GM21360 (cell line): ENCODE measurements around the gene HNRNPUL1.
"Not testable (repeated sequence)": the region's sequence is repeated elsewhere in the genome, so short reads cannot be mapped to it uniquely, and the experiment has no call there.

ENCODE experiments used
- ATAC-seq: cut with Tn5 transposase; IDR thresholded peaks from one replicate; pipeline ENCODE4 v1.9.1; 2021; ENCODE audit warnings: mild to moderate bottlenecking, moderate library complexity; ENCODE audit not compliant: unreplicated experiment

HNRNPUL1 gene

GRCh38 chr19:41263850-41264580, at the start of gene HNRNPUL1:
TSS of gene HNRNPUL1 (plus strand) at chr19:41264372. CDS start at chr19:41264504, 132 bp downstream.
- ATAC-seq = peak; percentile 59

- ATAC-seq = no peak
Measured at GRCh38 chr19:41217741-41218140, 46.4 kb upstream of the HNRNPUL1 start.

DNA sequence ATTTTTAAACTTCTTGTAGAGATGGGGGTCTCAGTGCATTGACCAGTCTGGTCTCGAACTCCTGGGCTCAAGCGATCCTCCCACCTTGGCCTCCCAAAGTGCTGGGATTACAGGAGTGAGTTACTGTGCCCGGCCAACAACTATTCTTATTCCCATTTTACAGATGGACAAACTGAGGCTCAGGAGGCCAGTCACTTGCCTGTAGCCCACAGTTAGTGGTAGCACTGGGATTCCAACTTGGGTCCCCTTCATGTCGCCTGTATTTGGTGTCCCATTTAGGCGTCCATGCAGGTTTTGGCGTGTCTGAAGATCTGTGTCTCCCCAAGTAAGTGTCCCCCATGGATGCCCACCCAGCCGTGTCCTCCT, 45.9 kb upstream of the HNRNPUL1 start:
- ATAC-seq = no peak

GRCh38 chr19:41218615-41219507, 45.3 kb upstream of the HNRNPUL1 start, which contains the start of gene AXL:
TSS of gene AXL (plus strand) at chr19:41219223. CDS start at chr19:41219393, 170 bp downstream.
- no peak for ATAC-seq

GRCh38 chr19:41219924-41220567, 44.1 kb upstream of the HNRNPUL1 start:
- no peak for ATAC-seq

DNA sequence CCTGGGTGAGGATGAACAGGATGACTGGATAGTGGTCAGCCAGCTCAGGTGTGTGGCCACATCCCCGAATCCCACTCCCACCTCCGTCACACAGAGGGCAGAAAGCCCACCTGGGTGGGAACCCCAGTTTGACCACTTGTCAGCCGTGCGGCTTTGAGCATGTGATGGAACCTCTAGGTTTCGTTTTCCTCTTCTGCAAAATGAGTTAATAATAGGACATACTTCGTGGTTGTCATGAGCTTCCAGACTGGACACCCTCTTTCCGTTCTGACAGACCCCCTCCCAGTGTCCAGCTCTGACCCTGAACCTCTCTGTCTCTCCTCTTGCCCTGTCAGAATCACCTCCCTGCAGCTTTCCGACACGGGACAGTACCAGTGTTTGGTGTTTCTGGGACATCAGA, 43.4 kb upstream of the HNRNPUL1 start:
- no peak for ATAC-seq

DNA sequence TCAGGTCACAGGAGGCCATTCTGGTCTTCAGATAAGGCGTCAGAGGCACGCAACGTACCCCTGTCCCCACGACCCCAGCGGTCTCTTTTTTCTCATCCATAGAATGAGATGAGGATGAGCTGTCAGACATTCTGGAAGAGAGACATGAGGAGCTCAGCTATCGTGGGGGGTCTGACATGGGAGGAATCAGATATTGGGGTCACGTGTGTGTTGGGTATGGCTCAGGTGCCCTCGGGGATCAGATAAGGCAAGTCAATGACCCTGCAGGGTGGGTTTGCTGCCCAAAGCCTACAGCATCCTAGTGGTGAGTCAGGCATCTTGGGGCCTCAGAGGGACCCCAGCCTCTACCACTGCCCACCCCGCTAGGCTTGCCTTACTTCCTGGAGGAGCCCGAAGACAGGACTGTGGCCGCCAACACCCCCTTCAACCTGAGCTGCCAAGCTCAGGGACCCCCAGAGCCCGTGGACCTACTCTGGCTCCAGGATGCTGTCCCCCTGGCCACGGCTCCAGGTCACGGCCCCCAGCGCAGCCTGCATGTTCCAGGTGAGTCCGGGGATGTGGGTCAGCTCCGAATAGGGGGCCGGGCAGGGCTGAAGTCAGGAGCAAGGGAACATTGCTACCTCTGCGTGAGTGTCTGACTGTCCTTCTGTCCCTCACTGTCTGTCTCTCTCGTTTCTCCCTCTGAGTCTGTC, 42.5 kb upstream of the HNRNPUL1 start:
- no peak for ATAC-seq

DNA sequence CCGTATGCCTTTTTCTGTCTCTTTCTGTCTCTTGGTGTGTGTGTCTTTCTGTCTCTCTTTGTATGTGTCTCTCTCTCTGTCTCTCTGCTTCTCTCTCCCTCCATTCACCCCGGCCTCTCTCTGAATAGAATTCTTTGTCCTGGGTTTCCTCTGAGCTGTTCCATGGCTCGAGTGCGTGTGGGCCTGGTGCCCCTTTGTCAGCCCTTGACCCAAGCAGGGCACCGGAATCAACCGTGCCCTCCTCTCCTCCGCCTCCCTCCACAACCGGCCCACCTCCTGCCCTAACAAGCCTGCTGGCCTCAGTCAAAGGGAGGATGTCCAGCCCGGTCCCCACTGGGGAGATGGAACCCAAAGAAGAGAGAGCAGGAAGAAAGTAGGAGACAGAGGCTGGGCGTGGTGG, 41.9 kb upstream of the HNRNPUL1 start:
- no peak for ATAC-seq

DNA sequence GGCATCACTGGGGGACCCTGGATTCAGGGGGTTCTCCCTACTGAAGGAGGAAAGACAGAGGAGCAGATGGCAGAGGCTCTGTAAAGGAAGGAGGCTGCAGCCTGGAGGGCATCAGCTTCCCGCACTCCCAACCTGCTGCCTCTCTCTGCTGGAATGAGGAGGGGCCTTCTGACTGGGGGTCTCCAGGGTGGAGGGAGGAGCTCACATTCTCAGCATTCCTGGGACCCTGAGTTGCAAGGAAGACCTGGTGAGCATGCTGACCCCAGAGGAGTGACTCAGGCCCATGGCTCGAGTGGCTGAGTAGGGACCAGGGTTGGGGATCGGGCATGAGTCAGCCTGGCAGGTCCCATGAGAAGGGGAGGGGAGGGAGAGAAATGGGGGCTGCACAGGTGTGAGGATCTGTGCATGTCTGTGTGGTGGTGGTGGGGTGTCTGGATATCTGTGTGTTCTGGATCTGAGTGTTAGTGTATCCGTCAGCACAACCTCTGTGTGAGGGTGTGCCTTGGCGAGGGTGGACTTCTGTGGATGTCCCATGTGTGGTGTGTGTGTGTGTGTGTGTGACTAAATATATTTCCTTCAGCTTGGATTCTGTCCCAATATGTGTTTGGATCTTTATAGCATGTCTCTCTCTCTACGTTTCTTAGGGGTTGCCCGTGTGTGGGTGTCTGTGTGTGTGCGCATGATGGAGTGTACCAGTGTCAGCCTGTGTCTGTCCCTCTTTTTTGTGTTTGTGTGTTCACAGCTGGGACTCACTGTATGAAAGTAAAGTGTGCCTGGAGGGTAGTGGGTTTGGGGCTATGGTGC, 40.5 kb upstream of the HNRNPUL1 start:
- ATAC-seq = no peak

DNA sequence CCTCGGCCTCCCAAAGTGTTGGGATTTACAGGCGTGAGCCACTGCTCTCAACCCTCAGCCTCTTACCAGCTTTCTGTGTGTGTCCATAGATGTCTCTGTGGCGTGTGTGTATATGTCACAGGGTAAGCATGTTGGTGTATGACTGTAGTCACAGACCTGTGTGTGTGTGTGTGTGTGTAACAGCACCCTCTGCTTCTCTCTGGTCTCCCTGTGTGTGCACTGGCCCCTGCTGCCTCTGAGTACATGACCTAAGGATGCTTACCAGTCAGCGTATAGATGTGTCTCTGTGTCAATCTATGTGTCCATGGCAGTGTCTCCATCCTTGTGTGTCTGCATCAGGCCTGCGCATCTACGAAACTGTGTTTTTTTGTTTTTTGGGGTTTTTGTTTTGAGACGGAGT, 39.5 kb upstream of the HNRNPUL1 start:
- ATAC-seq = no peak

DNA sequence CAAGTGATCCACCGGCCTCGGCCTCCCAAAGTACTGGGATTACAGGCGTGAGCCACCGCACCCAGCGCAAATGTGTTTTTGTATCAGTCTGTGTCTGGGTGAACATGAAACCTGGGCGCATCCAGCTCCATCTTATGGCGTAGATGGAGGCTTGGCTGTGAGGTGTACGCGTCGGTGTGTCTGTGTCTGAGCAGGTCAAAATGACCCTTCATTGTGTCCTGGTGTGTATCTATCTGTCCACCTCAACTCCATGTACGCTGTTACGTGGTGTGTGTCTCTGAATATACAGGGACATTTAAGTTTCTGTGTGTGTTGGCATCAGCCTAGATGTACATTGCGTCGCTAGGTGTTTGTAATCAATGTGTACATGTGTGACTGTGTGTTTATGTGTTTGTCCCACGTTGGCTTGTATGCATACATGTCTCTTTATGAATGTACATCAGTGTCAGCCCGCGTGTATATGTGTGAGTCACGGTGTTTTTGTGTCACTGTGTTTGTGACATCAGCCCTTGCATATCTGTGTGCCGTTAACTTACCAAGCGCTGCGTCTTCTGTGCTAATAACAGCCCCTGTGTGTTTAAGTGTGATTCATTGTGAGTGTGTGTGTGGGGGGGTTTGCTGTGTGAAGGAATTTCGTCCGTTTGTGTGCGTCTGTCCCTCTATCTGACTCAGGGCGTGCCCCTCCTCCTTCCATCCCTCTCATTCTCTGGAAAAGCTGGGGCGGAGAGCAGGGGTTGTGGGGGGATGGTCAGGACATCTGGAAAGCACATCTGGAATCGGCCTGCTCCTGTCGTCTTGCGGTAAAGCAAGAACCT, 38.7 kb upstream of the HNRNPUL1 start:
- ATAC-seq = no peak

DNA sequence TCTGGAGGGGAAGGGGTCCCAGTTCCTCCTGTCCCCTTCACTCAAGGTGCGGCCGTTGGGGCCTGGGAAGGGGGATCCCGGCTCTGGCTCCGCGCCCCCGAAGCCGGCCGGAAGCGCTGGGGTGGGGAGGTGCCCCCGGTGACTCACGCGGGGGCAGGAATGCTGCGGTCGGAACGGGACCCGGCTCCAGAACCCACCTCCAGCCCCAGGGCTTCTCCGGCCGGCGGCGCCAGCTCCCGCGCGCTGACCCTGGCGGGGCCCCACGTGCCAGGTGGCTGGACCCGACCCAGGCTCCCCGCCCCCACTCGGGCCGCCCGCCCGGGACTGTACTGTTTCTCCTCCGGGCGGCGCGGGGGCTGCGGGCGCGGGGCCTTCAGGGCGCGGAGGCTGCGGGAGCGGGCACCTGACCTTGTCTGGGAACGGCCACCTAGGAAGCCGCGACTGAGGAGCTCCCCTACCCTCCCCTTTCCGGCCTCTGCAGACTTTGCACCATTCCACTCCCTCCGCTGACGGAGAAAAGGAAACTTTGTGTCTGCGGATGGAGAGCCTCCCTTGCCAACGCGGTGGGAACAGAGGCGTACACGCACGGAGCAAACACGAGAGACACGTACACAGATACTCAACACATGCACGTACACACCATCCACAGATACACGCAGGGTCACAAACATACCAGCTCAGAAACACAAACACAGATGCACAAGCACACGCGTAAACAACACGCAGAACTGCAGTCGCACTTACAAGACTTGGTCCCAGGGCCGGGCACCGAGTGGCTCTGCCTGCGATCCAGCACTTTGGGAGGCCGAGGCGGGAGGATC, 37.9 kb upstream of the HNRNPUL1 start:
- no peak for ATAC-seq

DNA sequence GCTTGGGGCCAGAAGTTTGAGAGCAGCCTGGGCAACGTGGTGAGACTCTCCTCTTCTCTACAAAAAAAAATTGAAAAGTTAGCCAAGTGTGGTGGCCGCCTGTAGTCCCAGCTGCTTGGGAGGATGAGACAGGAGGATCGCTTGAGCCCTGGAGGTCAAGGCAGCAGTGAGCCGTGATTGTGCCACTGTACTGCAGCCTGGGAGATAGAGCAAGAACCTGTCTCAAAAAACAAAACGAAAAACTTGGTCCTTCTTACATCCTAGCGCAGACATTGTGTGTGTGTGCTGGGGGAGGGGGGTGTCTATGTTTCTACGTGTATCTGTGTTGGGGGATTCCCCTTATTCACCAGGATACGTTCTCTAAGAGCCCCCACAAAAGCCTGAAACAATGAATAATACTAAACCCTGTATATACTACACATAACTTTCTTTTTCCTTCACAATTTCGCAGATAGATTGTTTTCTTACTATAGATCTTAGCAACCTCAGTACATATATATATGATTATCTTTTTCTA, 37.2 kb upstream of the HNRNPUL1 start:
- no peak for ATAC-seq

GRCh38 chr19:41228486-41228885, 35.7 kb upstream of the HNRNPUL1 start:
- no peak for ATAC-seq

DNA sequence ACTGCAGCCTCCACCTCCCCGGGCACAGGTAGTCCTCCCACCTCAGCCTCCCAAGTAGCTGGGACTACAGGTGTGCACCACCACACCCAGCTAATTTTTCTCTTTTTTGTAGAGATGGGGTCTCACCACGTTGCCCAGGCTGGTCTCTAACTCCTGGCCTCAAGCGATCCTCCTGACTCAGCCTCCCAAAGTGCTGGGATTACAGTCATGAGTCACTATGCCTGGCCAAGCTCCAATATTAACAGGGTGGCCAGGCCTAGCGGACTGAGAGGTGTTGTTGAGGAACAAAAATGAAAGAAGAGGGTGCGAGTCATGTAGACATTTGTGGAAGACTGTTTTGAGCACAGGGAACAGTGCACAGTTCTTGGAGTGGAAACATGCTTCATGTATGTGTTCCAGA, 34.8 kb upstream of the HNRNPUL1 start:
- ATAC-seq = not testable (repeated sequence)

- ATAC-seq = no peak
Measured at GRCh38 chr19:41230067-41230857, 33.9 kb upstream of the HNRNPUL1 start.

DNA sequence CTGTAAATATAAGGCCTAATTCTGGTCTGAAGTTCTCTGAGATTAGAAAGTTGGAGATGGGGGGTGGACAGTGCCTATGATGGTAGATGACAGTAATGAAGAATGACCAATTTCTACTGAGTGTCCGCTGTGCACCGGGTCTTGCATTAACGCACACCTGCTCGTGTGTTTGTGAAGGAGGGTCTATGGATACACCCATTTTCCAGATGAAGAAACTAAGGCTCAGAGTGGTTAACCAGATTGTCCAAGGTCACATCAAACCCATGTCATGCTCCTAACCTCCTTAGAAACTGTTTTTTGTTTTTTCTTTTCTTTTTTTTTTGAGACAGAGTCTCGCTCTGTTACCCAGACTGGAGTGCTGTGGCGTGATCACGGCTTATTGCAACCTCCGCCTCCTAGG, 31.5 kb upstream of the HNRNPUL1 start:
- ATAC-seq = no peak
